ENCODE data around the gene ANKRD28.

DNA sequence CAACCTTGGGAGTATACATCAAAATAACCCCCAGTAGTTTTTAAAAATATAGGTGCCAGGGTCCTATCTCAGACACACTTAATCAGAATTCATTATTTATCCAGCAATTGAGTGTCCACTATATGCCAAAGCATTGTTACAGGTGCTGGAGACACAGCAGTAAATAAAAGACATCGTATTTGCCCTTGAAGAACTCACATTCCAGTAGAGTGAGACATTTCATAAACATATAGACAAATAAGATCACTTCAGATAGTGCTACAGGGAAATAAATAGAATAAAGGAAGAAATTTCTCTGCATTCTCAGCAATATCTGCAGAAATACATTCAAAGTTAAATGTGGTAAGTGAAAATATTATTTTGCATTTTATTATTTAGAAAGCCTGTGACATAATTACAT is 34.1 kb upstream of the ANKRD28 start:
- TF ChIP-seq EZH2 (IDR thresholded peaks at IDR 0.05) (no peak), EZH2phosphoT487 (IDR thresholded peaks at IDR 0.05; ENCODE audit: borderline replicate concordance) (no peak), TCF7L2 (IDR thresholded peaks at IDR 0.05; ENCODE audit: borderline replicate concordance, extremely low read depth, insufficient read depth, insufficient read length) (no peak), ZNF274 (IDR thresholded peaks at IDR 0.05; ENCODE audit: low read depth, low read length) (no peak), POLR2AphosphoS5 (IDR thresholded peaks at IDR 0.05; ENCODE audit: low read depth, low read length) (no peak), SIN3A (IDR thresholded peaks at IDR 0.05; ENCODE audit: low read depth) (no peak), POLR2A (IDR thresholded peaks at IDR 0.05; ENCODE audit: borderline replicate concordance, extremely low read depth, insufficient read depth, insufficient read length) (no peak), YY1 (IDR thresholded peaks at IDR 0.05; ENCODE audit: extremely low read depth, insufficient replicate concordance, low read depth, low read length) (no peak)
- TF ChIP-seq, protein P1, sequence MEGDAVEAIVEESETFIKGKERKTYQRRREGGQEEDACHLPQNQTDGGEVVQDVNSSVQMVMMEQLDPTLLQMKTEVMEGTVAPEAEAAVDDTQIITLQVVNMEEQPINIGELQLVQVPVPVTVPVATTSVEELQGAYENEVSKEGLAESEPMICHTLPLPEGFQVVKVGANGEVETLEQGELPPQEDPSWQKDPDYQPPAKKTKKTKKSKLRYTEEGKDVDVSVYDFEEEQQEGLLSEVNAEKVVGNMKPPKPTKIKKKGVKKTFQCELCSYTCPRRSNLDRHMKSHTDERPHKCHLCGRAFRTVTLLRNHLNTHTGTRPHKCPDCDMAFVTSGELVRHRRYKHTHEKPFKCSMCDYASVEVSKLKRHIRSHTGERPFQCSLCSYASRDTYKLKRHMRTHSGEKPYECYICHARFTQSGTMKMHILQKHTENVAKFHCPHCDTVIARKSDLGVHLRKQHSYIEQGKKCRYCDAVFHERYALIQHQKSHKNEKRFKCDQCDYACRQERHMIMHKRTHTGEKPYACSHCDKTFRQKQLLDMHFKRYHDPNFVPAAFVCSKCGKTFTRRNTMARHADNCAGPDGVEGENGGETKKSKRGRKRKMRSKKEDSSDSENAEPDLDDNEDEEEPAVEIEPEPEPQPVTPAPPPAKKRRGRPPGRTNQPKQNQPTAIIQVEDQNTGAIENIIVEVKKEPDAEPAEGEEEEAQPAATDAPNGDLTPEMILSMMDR (IDR thresholded peaks at IDR 0.05 in 2 of 3, conservative IDR thresholded peaks at IDR 0.05 in 1 of 3; ENCODE audit: borderline replicate concordance in 1 of 3, insufficient read depth in 1 of 3, low read depth in 2 of 3, low read length in 2 of 3) = no peak
- TF ChIP-seq, protein P2, sequence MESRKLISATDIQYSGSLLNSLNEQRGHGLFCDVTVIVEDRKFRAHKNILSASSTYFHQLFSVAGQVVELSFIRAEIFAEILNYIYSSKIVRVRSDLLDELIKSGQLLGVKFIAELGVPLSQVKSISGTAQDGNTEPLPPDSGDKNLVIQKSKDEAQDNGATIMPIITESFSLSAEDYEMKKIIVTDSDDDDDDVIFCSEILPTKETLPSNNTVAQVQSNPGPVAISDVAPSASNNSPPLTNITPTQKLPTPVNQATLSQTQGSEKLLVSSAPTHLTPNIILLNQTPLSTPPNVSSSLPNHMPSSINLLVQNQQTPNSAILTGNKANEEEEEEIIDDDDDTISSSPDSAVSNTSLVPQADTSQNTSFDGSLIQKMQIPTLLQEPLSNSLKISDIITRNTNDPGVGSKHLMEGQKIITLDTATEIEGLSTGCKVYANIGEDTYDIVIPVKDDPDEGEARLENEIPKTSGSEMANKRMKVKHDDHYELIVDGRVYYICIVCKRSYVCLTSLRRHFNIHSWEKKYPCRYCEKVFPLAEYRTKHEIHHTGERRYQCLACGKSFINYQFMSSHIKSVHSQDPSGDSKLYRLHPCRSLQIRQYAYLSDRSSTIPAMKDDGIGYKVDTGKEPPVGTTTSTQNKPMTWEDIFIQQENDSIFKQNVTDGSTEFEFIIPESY (IDR thresholded peaks at IDR 0.05; ENCODE audit: extremely low read depth, insufficient replicate concordance, low read length) = no peak
